HEK293T (cell line): ENCODE data around the gene CA12.

ENCODE experiments used
- CTCF ChIA-PET: fragments of 350-600 bp; formaldehyde crosslinking; extraction: SDS; loops from one replicate; lab custom pipeline; 2021; ENCODE audit warnings: antibody characterized with exemption, inconsistent platforms; lab: Yijun Ruan, JAX
- POLR2A ChIA-PET: fragments of 350-600 bp; formaldehyde crosslinking; extraction: SDS; loops from one replicate; lab custom pipeline; 2020; ENCODE audit warnings: antibody characterized with exemption, inconsistent platforms; lab: Yijun Ruan, JAX
- DNase-seq: peaks from one replicate; pipeline ENCODE4 v3.0.0; 2012; ENCODE audit warnings: mixed read lengths; ENCODE audit errors: extremely low spot score
- ARNT ChIP-seq: fragments of 450-650 bp; IDR thresholded peaks from 2 replicates; pipeline ENCODE4 v1.6.1; 2017; ENCODE audit warnings: mild to moderate bottlenecking
- BHLHE40 ChIP-seq: fragments of 450-650 bp; IDR thresholded peaks from 2 replicates; pipeline ENCODE4 v1.6.1; 2016; ENCODE audit warnings: mild to moderate bottlenecking, moderate library complexity, borderline replicate concordance
- CTBP1 ChIP-seq: fragments of 450-650 bp; IDR thresholded peaks from 2 replicates; pipeline ENCODE4 v1.6.1; 2016; ENCODE audit warnings: borderline replicate concordance
- ELF4 ChIP-seq: fragments of 450-650 bp; IDR thresholded peaks from 2 replicates; pipeline ENCODE4 v1.6.1; 2017; ENCODE audit warnings: antibody characterized with exemption
- FOXA1 ChIP-seq: fragments of 450-650 bp; IDR thresholded peaks from 2 replicates; pipeline ENCODE4 v1.6.1; 2016; ENCODE audit warnings: mild to moderate bottlenecking
- FOXK2 ChIP-seq: fragments of 450-650 bp; IDR thresholded peaks from 2 replicates; pipeline ENCODE4 v1.6.1; 2016; ENCODE audit warnings: mild to moderate bottlenecking
- FOXM1 ChIP-seq: fragments of 450-650 bp; IDR thresholded peaks from 2 replicates; pipeline ENCODE4 v1.6.1; 2017; ENCODE audit warnings: mild to moderate bottlenecking, borderline replicate concordance
- HDGF ChIP-seq: fragments of 450-650 bp; IDR thresholded peaks from 2 replicates; pipeline ENCODE4 v1.6.1; 2017; ENCODE audit warnings: antibody characterized with exemption, borderline replicate concordance
- L3MBTL2 ChIP-seq: fragments of 450-650 bp; conservative IDR thresholded peaks from 2 replicates; pipeline ENCODE4 v1.6.1; 2016; ENCODE audit warnings: mild to moderate bottlenecking
- LEF1 ChIP-seq: fragments of 450-650 bp; IDR thresholded peaks from 2 replicates; pipeline ENCODE4 v1.6.1; 2017; ENCODE audit warnings: mild to moderate bottlenecking, borderline replicate concordance
- NFRKB ChIP-seq: fragments of 450-650 bp; IDR thresholded peaks from 2 replicates; pipeline ENCODE4 v1.6.1; 2016; ENCODE audit warnings: mild to moderate bottlenecking, moderate library complexity
- SP1 ChIP-seq: fragments of 450-650 bp; IDR thresholded peaks from 2 replicates; pipeline ENCODE4 v1.6.1; 2017
- SUZ12 ChIP-seq: fragments of 450-650 bp; IDR thresholded peaks from 2 replicates; pipeline ENCODE4 v1.6.1; 2016; ENCODE audit warnings: mild to moderate bottlenecking
- TARDBP ChIP-seq: fragments of 450-650 bp; IDR thresholded peaks from 2 replicates; pipeline ENCODE4 v1.6.1; 2016
- ZNF384 ChIP-seq: fragments of 450-650 bp; IDR thresholded peaks from 2 replicates; pipeline ENCODE4 v1.6.1; 2016
- TF ChIP-seq, protein P1 (sequence below): fragments of 450-650 bp; IDR thresholded peaks from 2 replicates; pipeline ENCODE4 v1.6.1; 2016

Gene CA12

GRCh38 chr15:63388511-63388910, 6.9 kb upstream of the CA12 start:
- TF ChIP-seq, protein P1, sequence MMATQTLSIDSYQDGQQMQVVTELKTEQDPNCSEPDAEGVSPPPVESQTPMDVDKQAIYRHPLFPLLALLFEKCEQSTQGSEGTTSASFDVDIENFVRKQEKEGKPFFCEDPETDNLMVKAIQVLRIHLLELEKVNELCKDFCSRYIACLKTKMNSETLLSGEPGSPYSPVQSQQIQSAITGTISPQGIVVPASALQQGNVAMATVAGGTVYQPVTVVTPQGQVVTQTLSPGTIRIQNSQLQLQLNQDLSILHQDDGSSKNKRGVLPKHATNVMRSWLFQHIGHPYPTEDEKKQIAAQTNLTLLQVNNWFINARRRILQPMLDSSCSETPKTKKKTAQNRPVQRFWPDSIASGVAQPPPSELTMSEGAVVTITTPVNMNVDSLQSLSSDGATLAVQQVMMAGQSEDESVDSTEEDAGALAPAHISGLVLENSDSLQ, result no peak
- TF ChIP-seq ELF4, result no peak
- TF ChIP-seq FOXA1, result no peak
- TF ChIP-seq NFRKB, result no peak
- no peak for TF ChIP-seq LEF1
- no peak for TF ChIP-seq FOXK2
- no peak for TF ChIP-seq BHLHE40
- no peak for TF ChIP-seq ARNT
- no peak for TF ChIP-seq SUZ12
- TF ChIP-seq FOXM1, result no peak
- no peak for TF ChIP-seq SP1
- no peak for DNase-seq
- CTCF ChIA-PET, result no interaction called here

DNA sequence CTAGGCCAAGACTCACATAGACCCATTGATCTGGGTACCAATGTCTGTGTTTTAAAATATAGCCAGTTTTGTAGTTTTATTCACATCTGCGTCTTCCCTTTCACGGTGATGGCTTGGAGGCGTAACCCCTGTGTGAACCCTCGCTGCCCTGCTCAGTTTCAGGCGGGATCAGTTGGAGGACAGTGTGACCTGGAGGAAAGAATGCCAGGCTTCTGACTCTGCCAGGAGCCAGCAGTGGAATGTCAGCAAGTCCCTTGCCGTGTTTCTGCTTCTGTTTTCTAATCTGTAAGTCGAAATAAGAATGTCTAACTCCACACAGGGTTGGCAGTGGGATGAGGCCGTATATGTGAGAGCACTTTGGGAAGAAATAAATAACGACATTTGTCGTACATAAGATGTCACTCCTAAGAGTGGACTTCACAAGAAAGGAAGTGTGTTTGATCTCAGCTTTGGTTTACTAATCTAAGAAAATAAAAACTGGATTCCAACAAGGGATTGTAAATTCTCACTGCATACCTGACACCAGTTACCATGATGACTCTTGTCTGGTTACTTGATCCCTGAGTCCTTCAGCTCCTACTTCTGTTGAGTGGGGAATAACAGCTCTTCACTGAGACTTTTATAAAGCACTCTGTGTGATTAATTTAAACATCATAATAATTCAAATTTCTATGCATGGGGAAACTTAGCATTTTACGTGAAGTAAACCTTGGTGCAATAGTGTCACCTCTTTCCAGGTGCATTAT, 6.3 kb upstream of the CA12 start:
- ChIA-PET POLR2A (no interaction called here), CTCF (no interaction called here)

More at GRCh38 chr15:63388511-63388910, 6.9 kb upstream of the CA12 start:
- POLR2A ChIA-PET, result no interaction called here

DNA sequence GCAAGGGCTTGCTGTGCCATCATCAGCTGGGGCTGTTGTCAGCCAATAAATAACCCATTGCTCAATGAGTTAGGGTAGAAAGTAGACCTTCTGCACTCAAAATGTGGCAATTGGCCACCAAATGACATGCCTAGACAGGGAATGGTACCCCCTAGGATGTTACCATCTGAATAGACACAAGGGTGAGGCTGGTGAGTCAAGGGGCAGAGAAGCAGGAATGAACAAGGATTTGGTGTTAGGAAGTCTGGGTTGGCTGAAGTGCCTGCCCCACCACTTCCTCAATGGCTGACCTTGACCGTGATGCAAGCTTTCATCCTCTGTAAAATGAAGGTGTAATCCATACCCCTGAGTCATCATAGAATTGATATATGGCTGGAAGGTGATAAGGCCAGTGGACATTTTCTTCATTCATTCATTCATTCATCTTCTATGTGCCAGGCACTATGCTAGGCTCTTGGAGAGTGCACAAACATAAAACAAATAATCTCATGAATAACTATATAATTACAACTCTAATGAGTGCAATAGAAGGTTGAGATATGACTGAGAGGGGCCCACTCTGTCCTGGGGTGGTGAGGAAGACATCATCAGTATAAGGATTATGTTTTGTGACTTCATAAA, 4.4 kb upstream of the CA12 start:
- CTCF ChIA-PET, result no interaction called here
- TF ChIP-seq NFRKB (no peak), FOXA1 (no peak), BHLHE40 (no peak), FOXM1 (no peak), SP1 (no peak)
- no peak for DNase-seq
- POLR2A ChIA-PET, result no interaction called here

More for the DNA sequence above, 6.3 kb upstream of the CA12 start:
- no peak for DNase-seq
- no peak for TF ChIP-seq FOXM1
- TF ChIP-seq L3MBTL2, result no peak
- TF ChIP-seq, protein P1, result no peak
- no peak for TF ChIP-seq CTBP1
- TF ChIP-seq HDGF, result no peak
- TF ChIP-seq LEF1, result no peak
- TF ChIP-seq FOXA1, result no peak
- no peak for TF ChIP-seq BHLHE40
- no peak for TF ChIP-seq SUZ12
- no peak for TF ChIP-seq FOXK2
- TF ChIP-seq NFRKB, result no peak
- TF ChIP-seq TARDBP, result no peak
- TF ChIP-seq ARNT, result no peak
- TF ChIP-seq SP1, result no peak
- no peak for TF ChIP-seq ELF4
- no peak for TF ChIP-seq ZNF384

- DNase-seq, result no peak
- ChIA-PET CTCF (no interaction called here), POLR2A (no interaction called here)
- TF ChIP-seq CTBP1, result no peak
- TF ChIP-seq SP1, result no peak
These were observed 3.3 kb upstream of the CA12 start for GRCh38 chr15:63384906-63385305.

DNA sequence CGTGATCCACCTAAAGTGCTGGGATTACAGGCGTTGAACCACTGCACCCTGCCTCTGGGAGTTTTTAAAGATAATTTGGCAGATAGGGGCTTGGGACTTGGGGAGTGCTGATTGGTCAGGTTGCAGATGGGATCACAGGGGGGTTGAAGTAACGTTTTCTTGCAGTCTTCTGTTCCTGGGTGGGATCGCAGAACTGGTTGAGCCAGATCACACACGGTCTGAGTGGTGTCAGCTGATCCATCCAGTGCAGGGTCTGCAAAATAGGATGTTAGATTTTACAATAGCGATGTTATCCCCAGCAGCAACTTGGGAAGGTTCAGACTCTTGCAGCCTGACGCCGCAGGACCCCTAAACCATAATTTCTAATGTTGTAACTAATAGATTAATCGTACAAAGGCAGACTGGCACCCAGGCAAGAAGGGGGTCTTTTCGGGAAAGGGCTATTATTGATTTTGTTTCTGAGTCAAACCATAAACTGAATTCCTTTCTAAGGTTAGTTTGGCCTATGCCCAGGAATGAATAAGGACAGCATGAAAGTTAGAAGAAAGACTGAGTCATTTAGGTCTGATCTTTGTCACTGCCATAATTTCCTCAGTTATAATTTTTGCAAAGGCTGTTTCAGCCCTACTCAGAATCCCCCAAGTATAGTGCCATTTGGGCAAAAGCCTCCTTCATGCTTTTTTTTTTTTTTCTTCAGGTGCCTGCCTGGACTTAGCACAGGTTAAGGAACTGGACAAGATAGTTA, 1.5 kb upstream of the CA12 start:
- POLR2A ChIA-PET, result no interaction called here
- CTCF ChIA-PET, result no interaction called here
- no peak for TF ChIP-seq BHLHE40
- no peak for TF ChIP-seq ZNF384
- DNase-seq, result no peak

DNA sequence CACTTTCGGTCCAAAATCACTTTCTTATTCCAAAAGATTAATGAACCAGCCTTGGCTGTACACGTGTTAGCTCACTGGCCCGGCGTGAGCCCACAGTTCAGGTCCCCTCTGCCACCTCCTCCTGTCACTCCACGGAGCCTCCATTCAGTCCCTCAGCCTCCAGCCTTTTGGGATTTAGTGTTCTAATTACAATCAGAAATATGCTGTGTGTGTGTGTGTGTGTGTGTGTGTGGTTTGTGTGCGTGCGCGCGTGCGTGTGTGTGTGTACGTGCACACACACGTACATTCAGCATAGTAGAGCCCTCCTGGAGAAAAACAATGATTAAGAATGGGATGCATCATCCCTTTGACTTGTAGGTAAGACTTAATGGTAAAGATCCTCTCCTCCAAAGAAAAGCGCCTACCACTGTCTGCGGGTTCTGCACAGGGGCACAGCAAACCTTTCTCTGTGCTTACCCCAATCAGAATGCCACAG, 801 bp downstream of the CA12 start:
- POLR2A ChIA-PET, result no interaction called here
- no peak for DNase-seq
- no peak for TF ChIP-seq L3MBTL2
- no peak for TF ChIP-seq CTBP1
- TF ChIP-seq FOXK2, result no peak
- no peak for TF ChIP-seq SUZ12
- no peak for TF ChIP-seq TARDBP
- TF ChIP-seq ELF4, result no peak
- no peak for TF ChIP-seq HDGF
- TF ChIP-seq NFRKB, result no peak
- no peak for TF ChIP-seq FOXA1
- CTCF ChIA-PET, result no interaction called here

DNA sequence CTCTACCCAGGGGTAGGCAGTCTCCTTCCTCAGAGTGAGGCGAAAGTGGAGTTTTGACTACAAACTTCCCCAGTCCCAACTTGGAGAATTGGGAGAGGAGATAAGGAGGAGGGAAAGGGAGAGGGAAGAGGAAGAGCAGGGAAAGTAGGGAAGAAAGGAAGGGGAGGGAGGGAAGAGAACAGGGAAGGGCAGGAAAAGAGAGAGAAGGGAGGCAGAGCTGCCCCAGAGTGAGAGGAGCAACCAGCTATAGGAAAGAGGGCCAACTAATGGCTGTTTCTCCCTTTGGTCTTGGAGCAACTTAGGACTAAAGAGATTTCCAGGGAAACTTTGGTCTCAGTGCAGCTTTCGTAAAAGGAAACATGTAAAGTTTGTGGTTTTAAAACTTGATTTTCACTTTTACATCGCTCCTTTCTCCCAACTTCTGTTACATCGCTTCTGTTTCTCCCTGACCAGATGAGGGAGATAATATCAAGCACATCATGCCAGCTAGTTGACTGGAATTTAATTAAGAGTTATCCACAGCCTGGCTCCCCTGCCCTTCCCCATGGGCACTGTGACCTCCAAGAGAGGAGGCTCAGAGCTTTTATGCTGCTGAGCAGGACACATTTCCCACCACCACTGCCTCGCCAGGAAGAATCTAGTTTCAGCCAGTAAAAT, 1.4 kb downstream of the CA12 start:
- no peak for TF ChIP-seq ELF4
- TF ChIP-seq HDGF, result no peak
- TF ChIP-seq TARDBP, result no peak
- TF ChIP-seq, protein P1, result no peak
- TF ChIP-seq BHLHE40, result no peak
- no peak for TF ChIP-seq LEF1
- ChIA-PET POLR2A (no interaction called here), CTCF (no interaction called here)
- no peak for DNase-seq
